HFFc6 (cell line): Measurements from ENCODE around the gene KLHL42. TPM values are rescaled to one million over a fixed set of nuclear protein-coding genes. Genes with fewer than 3 reads are reported as not detected.

ENCODE experiments used
- DNase-seq: peaks from one replicate; pipeline ENCODE4 v3.0.0-alpha.2; 2018
- H3K27ac Mint-ChIP-seq: 2 replicates; pipeline ENCODE4 v1.8.0; 2020; ENCODE audit warnings: mild to moderate bottlenecking, mixed read lengths
- H3K27me3 Mint-ChIP-seq: 2 replicates; pipeline ENCODE4 v1.8.0; 2021; ENCODE audit warnings: mild to moderate bottlenecking, moderate library complexity, mixed read lengths; ENCODE audit not compliant: insufficient read depth
- H3K36me3 Mint-ChIP-seq: 2 replicates; pipeline ENCODE4 v1.8.0; 2021; ENCODE audit warnings: low read depth, mixed read lengths
- H3K4me1 Mint-ChIP-seq: 2 replicates; pipeline ENCODE4 v1.8.0; 2020; ENCODE audit warnings: low read depth, mixed read lengths
- H3K4me3 Mint-ChIP-seq: 2 replicates; pipeline ENCODE4 v1.8.0; 2020; ENCODE audit warnings: mild to moderate bottlenecking, moderate library complexity, mixed read lengths
- H3K9me3 Mint-ChIP-seq: 2 replicates; pipeline ENCODE4 v1.8.0; 2020; ENCODE audit warnings: mild to moderate bottlenecking, mixed read lengths
- CTCF ChIP-seq: fragments of 200-600 bp; sonication (generic); IDR thresholded peaks from 2 replicates; pipeline ENCODE4 v1.5.0; 2021; ENCODE audit warnings: antibody characterized with exemption, mild to moderate bottlenecking
- total RNA-seq, 6 experiments: library from RNA; stranded (reverse); fragmentation: NEBNext Ultra II Directional; extraction: Animal tissue kit (Norgen Biotek cat#: 25700); gene quantifications; 2 replicates in 1 of 6; 3 replicates in 5 of 6; pipeline ENCODE4 v1.2.3, GENCODE V29; 2021

KLHL42 gene
- total RNA-seq, 6 experiments from 2014 or later: 17.6 to 24.7 (median 19.3) TPM

- no peaks in the 10 kb centered on the region for H3K9me3 Mint-ChIP-seq
- H3K4me3 Mint-ChIP-seq: no peak overlapping the region
- no peak overlapping the region for H3K27ac Mint-ChIP-seq
- no peak for TF ChIP-seq CTCF
- H3K4me1 Mint-ChIP-seq: no peaks in the 10 kb centered on the region
- no peak for DNase-seq
- peaks cover 8% of the 10 kb centered on the region; the same call in 1 of the 2 replicates for H3K27me3 Mint-ChIP-seq
- H3K36me3 Mint-ChIP-seq: peaks cover 18% of the 10 kb centered on the region
These were observed 22.5 kb downstream of the KLHL42 start for GRCh38 chr12:27802511-27802910.

GRCh38 chr12:27802936-27803335 is 22.9 kb downstream of the KLHL42 start:
- Mint-ChIP-seq H3K27me3 (peaks cover 8% of the 10 kb centered on the region; the same call in 1 of the 2 replicates), H3K36me3 (peaks cover 14% of the 10 kb centered on the region), H3K9me3 (no peaks in the 10 kb centered on the region), H3K4me3 (no peak overlapping the region), H3K27ac (no peak overlapping the region), H3K4me1 (no peaks in the 10 kb centered on the region)
- DNase-seq: no peak
- TF ChIP-seq CTCF: no peak

- Mint-ChIP-seq H3K27me3 (peaks cover 8% of the 10 kb centered on the region; the same call in 1 of the 2 replicates), H3K36me3 (peaks cover 4% of the 10 kb centered on the region; the same call in 1 of the 2 replicates), H3K9me3 (no peaks in the 10 kb centered on the region), H3K4me3 (no peak overlapping the region), H3K4me1 (no peaks in the 10 kb centered on the region), H3K27ac (no peak overlapping the region)
- DNase-seq: no peak
- TF ChIP-seq CTCF: no peak
These were observed 25.2 kb downstream of the KLHL42 start for GRCh38 chr12:27805238-27805637.

- peaks cover 7% of the 10 kb centered on the region; the same call in 1 of the 2 replicates for H3K4me1 Mint-ChIP-seq
- H3K4me3 Mint-ChIP-seq: no peak overlapping the region
- peaks cover 10% of the 10 kb centered on the region; the same call in 1 of the 2 replicates for H3K27me3 Mint-ChIP-seq
- no peak for TF ChIP-seq CTCF
- H3K9me3 Mint-ChIP-seq: no peaks in the 10 kb centered on the region
- no peak for DNase-seq
- H3K36me3 Mint-ChIP-seq: no peaks in the 10 kb centered on the region
- H3K27ac Mint-ChIP-seq: no peak overlapping the region
These were observed 26.2 kb downstream of the KLHL42 start for GRCh38 chr12:27806259-27806658.

GRCh38 chr12:27807063-27807703 is 27.1 kb downstream of the KLHL42 start:
- DNase-seq: no peak
- H3K27ac Mint-ChIP-seq: no peak overlapping the region
- TF ChIP-seq CTCF: no peak
- peaks cover 10% of the 10 kb centered on the region; the same call in 1 of the 2 replicates for H3K27me3 Mint-ChIP-seq
- no peaks in the 10 kb centered on the region for H3K9me3 Mint-ChIP-seq
- peaks cover 8% of the 10 kb centered on the region; the same call in 1 of the 2 replicates for H3K4me1 Mint-ChIP-seq
- no peak overlapping the region for H3K4me3 Mint-ChIP-seq
- H3K36me3 Mint-ChIP-seq: no peaks in the 10 kb centered on the region
